Adrenal gland (tissue), 12 donors: Measurements from ENCODE around the gene VWA5B2. TPM values are rescaled to one million over a fixed set of nuclear protein-coding genes. Genes with fewer than 3 reads are reported as not detected.

Source experiments
- DNase-seq, 7 donors: peaks; one replicate each; pipeline ENCODE4 v3.0.0-alpha.2; 2019 to 2020
- H3K27ac ChIP-seq, 5 donors: fragments of 200-600 bp; sonication (generic) in 4 of 5; 1 replicate in 3 of 5; 2 replicates in 2 of 5; pipeline versions ENCODE4 v1.5.1 to v1.8.0; 2016 to 2020; ENCODE audit warnings: mild to moderate bottlenecking in 1 of 5
- H3K27me3 ChIP-seq: fragments of 200-600 bp; 2 replicates; pipeline ENCODE4 v1.8.0; 2021
- H3K36me3 ChIP-seq, 2 donors: fragments of 200-600 bp; replicated peaks in 1 of 2; 1 replicate in 1 of 2; 2 replicates in 1 of 2; pipeline versions ENCODE4 v1.5.1 to v1.8.0; 2018 to 2022
- H3K4me1 ChIP-seq, 2 donors: fragments of 200-600 bp; replicated peaks in 1 of 2; 1 replicate in 1 of 2; 2 replicates in 1 of 2; pipeline versions ENCODE4 v1.5.1 to v1.8.0; 2018 to 2021
- H3K4me3 ChIP-seq, 4 donors: fragments of 200-600 bp; sonication (generic) in 3 of 4; one replicate each; pipeline ENCODE4 v1.5.1; 2016 to 2018
- H3K9me3 ChIP-seq, 3 donors: fragments of 200-600 bp; sonication (generic) in 1 of 3; replicated peaks in 1 of 3; 1 replicate in 2 of 3; 2 replicates in 1 of 3; pipeline versions ENCODE4 v1.5.1 to v1.8.0; 2016 to 2021
- CTCF ChIP-seq, 6 experiments: fragments of 450-650 bp in 4 of 6; fragments of 200-600 bp in 2 of 6; sonication (generic) in 1 of 6; IDR thresholded peaks; 1 replicate in 5 of 6; 2 replicates in 1 of 6; pipeline versions ENCODE4 v1.5.1 to v1.8.0; 2016 to 2021; ENCODE audit warnings: antibody characterized with exemption in 6 of 6, mild to moderate bottlenecking in 2 of 6, moderate library complexity in 1 of 6
- POLR2A ChIP-seq, 2 donors: fragments of 450-650 bp; IDR thresholded peaks; one replicate each; pipeline ENCODE4 v1.6.1; 2017; ENCODE audit warnings: antibody characterized with exemption in 2 of 2, mild to moderate bottlenecking in 2 of 2, moderate library complexity in 1 of 2
- WGBS, 4 donors: extraction: QIAGEN DNeasy Blood & Tissue Kit in 2 of 4; methylation state at CpG; one replicate each; pipeline versions ENCODE4 v1.1.5 to v1.1.7; 2013 to 2017; 5-methylcytosine and 5-hydroxymethylcytosine counted together
- intact Hi-C, 2 donors: fragments of 100-400 bp; cut with DNase I; formaldehyde crosslinking; loops; one replicate each; pipeline versions ENCODE4 v1.14.1 to v1.15.0; 2022 to 2023
- polyA plus RNA-seq, 3 donors: library from polyadenylated mRNA; stranded (reverse); fragments of 200-250 nt in 2 of 3; fragments of 350-450 nt in 1 of 3; fragmentation: Illumina TruSeq in 1 of 3; extraction: RNeasy Lipid Tissue Mini Kit (QIAGEN cat#74804) in 1 of 3; gene quantifications; one replicate each; pipeline ENCODE4 v1.2.3, GENCODE V29; 2013 to 2014
- total RNA-seq, 9 donors: library from RNA; depleted of rRNA in 4 of 9; stranded (reverse); fragments of >200 nt in 4 of 9; fragments of 120-200 nt in 1 of 9; fragmentation: NEBNext Ultra II Directional in 1 of 9; extraction: Animal tissue kit (Norgen Biotek cat#: 25700) in 1 of 9; gene quantifications; one replicate each; pipeline versions ENCODE4 v1.1.0 to v1.2.4, GENCODE V29; 2013 to 2023
- donor health status: healthy with polysubstance abuse.
- donor health status: Bipolar disorder and iron deficiency.
- donor health status: DM: yes; HTN: yes; CAD: no.
- donor health status: DM: no; HTN: no; CAD: no.
- donor health status: DM: no; HTN: no; CAD: no.
- donor health status: DM: yes; HTN: yes; CAD: no.

The VWA5B2 gene
- total and polyA plus RNA-seq, 12 donors: 1.1 to 1,120 (median 65.8) TPM

- WGBS, 4 donors: 72 to 80% (median 74%) methylated on average over 4 to 14 of the region's 14 CpGs
- no peak for DNase-seq
- H3K36me3 ChIP-seq: peaks cover 0 to 11% of the 10 kb centered on the region in 2 donors
- intact Hi-C loops: loop anchor here in 1 of 2 donors (5.0 kb wide), 1 partner anchor 44 kb away; no protein-coding TSS in a partner anchor
- no peaks in the 10 kb centered on the region for H3K9me3 ChIP-seq
- H3K27ac ChIP-seq: peak overlapping the region in 1 of 5 donors; percentile 30
- no peaks in the 10 kb centered on the region for H3K27me3 ChIP-seq
- no peak overlapping the region for H3K4me3 ChIP-seq
- peaks cover 8 to 44% of the 10 kb centered on the region in 2 donors for H3K4me1 ChIP-seq
- TF ChIP-seq CTCF (IDR thresholded peaks at IDR 0.05): no peak
- no peak for TF ChIP-seq POLR2A (IDR thresholded peaks at IDR 0.05)
Measured at GRCh38 chr3:184236033-184236410, 6.6 kb downstream of the VWA5B2 start.

GRCh38 chr3:184236636-184237035 is 7.3 kb downstream of the VWA5B2 start:
- no peaks in the 10 kb centered on the region for H3K9me3 ChIP-seq
- H3K4me1 ChIP-seq: peaks cover 7 to 44% of the 10 kb centered on the region in 2 donors
- peak overlapping the region in 1 of 5 donors; percentile 30 for H3K27ac ChIP-seq
- H3K4me3 ChIP-seq: no peak overlapping the region
- H3K36me3 ChIP-seq: peaks cover 0 to 11% of the 10 kb centered on the region in 2 donors
- no peaks in the 10 kb centered on the region for H3K27me3 ChIP-seq
- WGBS, 4 donors: 79 to 100% (median 90%) methylated on average over 1 to 3 of the region's 3 CpGs
- no peak for TF ChIP-seq CTCF (IDR thresholded peaks at IDR 0.05)
- no peak for TF ChIP-seq POLR2A (IDR thresholded peaks at IDR 0.05)
- intact Hi-C loops: loop anchor here in 1 of 2 donors (5.0 kb wide), 1 partner anchor 44 kb away; no protein-coding TSS in a partner anchor
- DNase-seq: no peak

- no peak overlapping the region for H3K4me3 ChIP-seq
- no peak for DNase-seq
- H3K4me1 ChIP-seq: peaks cover 7 to 44% of the 10 kb centered on the region in 2 donors
- H3K9me3 ChIP-seq: no peaks in the 10 kb centered on the region
- 86 to 93% (median 89%) methylated on average over 3 to 7 of the region's 7 CpGs; no CpG with 5 or more reads in 1 of the 4 donors for WGBS, 4 donors
- H3K36me3 ChIP-seq: peaks cover 0 to 14% of the 10 kb centered on the region in 2 donors
- TF ChIP-seq POLR2A (IDR thresholded peaks at IDR 0.05) (no peak), CTCF (IDR thresholded peaks at IDR 0.05) (no peak)
- H3K27ac ChIP-seq: peak overlapping the region in 1 of 5 donors; percentile 30
- intact Hi-C loops: loop anchor here in 1 of 2 donors (5.0 kb wide), 1 partner anchor 45 kb away; no protein-coding TSS in a partner anchor
- H3K27me3 ChIP-seq: no peaks in the 10 kb centered on the region
Measured at GRCh38 chr3:184237211-184237610, 7.8 kb downstream of the VWA5B2 start.

GRCh38 chr3:184237807-184238206 is 8.4 kb downstream of the VWA5B2 start:
- 28 to 35% (median 31%) methylated on average over 1 of the region's 1 CpG for WGBS, 4 donors
- TF ChIP-seq CTCF (IDR thresholded peaks at IDR 0.05): no peak
- DNase-seq: no peak
- intact Hi-C loops: loop anchor here in 1 of 2 donors (5.0 kb wide), 1 partner anchor 46 kb away; no protein-coding TSS in a partner anchor
- Histone ChIP-seq H3K27me3 (no peaks in the 10 kb centered on the region), H3K4me1 (peaks cover 7 to 42% of the 10 kb centered on the region in 2 donors), H3K4me3 (no peak overlapping the region), H3K27ac (peak overlapping the region in 1 of 5 donors; percentile 32), H3K36me3 (peaks cover 0 to 20% of the 10 kb centered on the region in 2 donors), H3K9me3 (no peaks in the 10 kb centered on the region)
